Neuronal stem cell (in vitro differentiated cells): ENCODE results near the gene CELSR2.

ENCODE experiments used
- DNase-seq: peaks from one replicate; pipeline ENCODE4 v3.0.0-alpha.2; 2013; ENCODE audit warnings: low spot score
- H2AFZ ChIP-seq: one replicate; pipeline ENCODE4 v1.6.1; 2013; ENCODE audit warnings: mild to moderate bottlenecking, low read length, inconsistent platforms
- H2AK5ac ChIP-seq: 2 replicates; pipeline ENCODE4 v1.6.1; 2013; ENCODE audit warnings: low read depth, mild to moderate bottlenecking, inconsistent platforms, low read length, moderate library complexity, mixed read lengths
- H2BK120ac ChIP-seq: 2 replicates; pipeline ENCODE4 v1.6.1; 2013; ENCODE audit warnings: low read depth, mild to moderate bottlenecking, inconsistent platforms, low read length, moderate library complexity, mixed read lengths
- H2BK12ac ChIP-seq: one replicate; pipeline ENCODE4 v1.6.1; 2013; ENCODE audit warnings: low read length, inconsistent platforms
- H2BK15ac ChIP-seq: 2 replicates; pipeline ENCODE4 v1.6.1; 2013; ENCODE audit warnings: mild to moderate bottlenecking, low read length, inconsistent platforms, mixed read lengths
- H2BK5ac ChIP-seq: one replicate; pipeline ENCODE4 v1.6.1; 2013; ENCODE audit warnings: inconsistent platforms, mild to moderate bottlenecking, low read length, moderate library complexity
- H3K14ac ChIP-seq: one replicate; pipeline ENCODE4 v1.6.1; 2013; ENCODE audit warnings: low read length, inconsistent platforms
- H3K18ac ChIP-seq: 2 replicates; pipeline ENCODE4 v1.6.1; 2013; ENCODE audit warnings: low read length, inconsistent platforms
- H3K23ac ChIP-seq: 2 replicates; pipeline ENCODE4 v1.6.1; 2013; ENCODE audit warnings: low read depth, mild to moderate bottlenecking, mixed read lengths, low read length, inconsistent platforms; ENCODE audit not compliant: poor library complexity
- H3K27ac ChIP-seq: replicated peaks from 3 replicates; pipeline ENCODE4 v1.5.1; 2013; ENCODE audit warnings: low read length, inconsistent platforms
- H3K27me3 ChIP-seq, 3 experiments: 2 replicates each; pipeline ENCODE4 v1.6.1; 2013; ENCODE audit warnings: low read length in 3 of 3, mild to moderate bottlenecking in 2 of 3, inconsistent platforms in 1 of 3, low read depth in 1 of 3, mixed read lengths in 1 of 3, moderate library complexity in 1 of 3; ENCODE audit not compliant: control insufficient read depth in 3 of 3, insufficient read depth in 3 of 3
- H3K36me3 ChIP-seq, 2 donors: replicated peaks in 1 of 2; 2 replicates each; pipeline ENCODE4 v1.6.1; 2013; ENCODE audit warnings: low read length in 2 of 2; ENCODE audit not compliant: control insufficient read depth in 2 of 2, insufficient read depth in 2 of 2
- H3K4ac ChIP-seq: 2 replicates; pipeline ENCODE4 v1.6.1; 2013; ENCODE audit warnings: inconsistent platforms, mild to moderate bottlenecking, low read length, moderate library complexity
- H3K4me1 ChIP-seq, 2 donors: 1 replicate in 1 of 2; 2 replicates in 1 of 2; pipeline ENCODE4 v1.6.1; 2013; ENCODE audit warnings: low read length in 2 of 2, low read depth in 1 of 2; ENCODE audit not compliant: control insufficient read depth in 2 of 2, insufficient read depth in 1 of 2
- H3K4me2 ChIP-seq: one replicate; pipeline ENCODE4 v1.6.1; 2013; ENCODE audit warnings: mild to moderate bottlenecking, low read length, inconsistent platforms; ENCODE audit not compliant: insufficient read depth, poor library complexity, severe bottlenecking
- H3K4me3 ChIP-seq, 2 donors: 2 replicates each; pipeline ENCODE4 v1.5.1; 2013; ENCODE audit warnings: low read length in 2 of 2, mild to moderate bottlenecking in 2 of 2, inconsistent platforms in 1 of 2, moderate library complexity in 1 of 2
- H3K79me1 ChIP-seq: one replicate; pipeline ENCODE4 v1.6.1; 2013; ENCODE audit warnings: low read depth, mild to moderate bottlenecking, inconsistent platforms, low read length, moderate library complexity
- H3K9ac ChIP-seq: one replicate; pipeline ENCODE4 v1.6.1; 2013; ENCODE audit warnings: mild to moderate bottlenecking, low read depth, low read length, inconsistent platforms; ENCODE audit not compliant: poor library complexity
- H3K9me3 ChIP-seq, 2 donors: replicated peaks in 1 of 2; 2 replicates each; pipeline versions ENCODE3 to v1.6.1; 2013; ENCODE audit warnings: low read length in 2 of 2, mild to moderate bottlenecking in 2 of 2, inconsistent platforms in 1 of 2, low read depth in 1 of 2, mixed read lengths in 1 of 2, moderate library complexity in 1 of 2; ENCODE audit not compliant: control insufficient read depth in 2 of 2, insufficient read depth in 1 of 2
- H4K8ac ChIP-seq: one replicate; pipeline ENCODE4 v1.6.1; 2013; ENCODE audit warnings: low read depth, mild to moderate bottlenecking, inconsistent platforms, low read length, moderate library complexity
- H4K91ac ChIP-seq: one replicate; pipeline ENCODE4 v1.6.1; 2013; ENCODE audit warnings: low read length, low read depth, mild to moderate bottlenecking, inconsistent platforms; ENCODE audit not compliant: poor library complexity
- WGBS, 2 donors: extraction: QIAGEN DNeasy Blood & Tissue Kit; methylation state at CpG; one replicate each; pipeline ENCODE4 v1.1.7; 2013; ENCODE audit warnings: missing lambda C conversion rate in 2 of 2, mixed read lengths in 1 of 2; ENCODE audit not compliant: insufficient read length in 2 of 2, insufficient replicate concordance in 1 of 2; ENCODE audit errors: extremely low coverage in 2 of 2; 5-methylcytosine and 5-hydroxymethylcytosine counted together

The CELSR2 gene

GRCh38 chr1:109273570-109274288 lies 24.4 kb downstream of the CELSR2 start:
- H2BK15ac ChIP-seq, result no peak overlapping the region
- H3K14ac ChIP-seq, result no peak overlapping the region
- peaks cover 1 to 5% of the 10 kb centered on the region in 2 donors for H3K4me1 ChIP-seq
- no peak overlapping the region for H2BK120ac ChIP-seq
- no peak overlapping the region for H2AK5ac ChIP-seq
- no peak overlapping the region for H2BK5ac ChIP-seq
- no peak overlapping the region for H3K4ac ChIP-seq
- WGBS, 2 donors, result no CpG with 5 or more reads among the region's 30 CpGs
- no peak overlapping the region for H3K23ac ChIP-seq
- H2AFZ ChIP-seq, result no peak overlapping the region
- H3K9me3 ChIP-seq, result no peaks in the 10 kb centered on the region
- no peak overlapping the region for H3K27ac ChIP-seq
- no peak overlapping the region for H4K91ac ChIP-seq
- H3K18ac ChIP-seq, result no peak overlapping the region
- H3K4me3 ChIP-seq, result no peak overlapping the region
- H2BK12ac ChIP-seq, result no peak overlapping the region
- peaks cover 50 to 87% of the 10 kb centered on the region in 2 donors for H3K36me3 ChIP-seq
- no peak for DNase-seq
- no peaks in the 10 kb centered on the region for H3K27me3 ChIP-seq
- no peak overlapping the region for H3K4me2 ChIP-seq
- no peak overlapping the region for H4K8ac ChIP-seq
- no peak overlapping the region for H3K9ac ChIP-seq
- H3K79me1 ChIP-seq, result peaks cover 8% of the 10 kb centered on the region

- Histone ChIP-seq H2AK5ac (no peak overlapping the region), H3K4me3 (no peak overlapping the region), H3K23ac (no peak overlapping the region), H2BK5ac (no peak overlapping the region), H2AFZ (no peak overlapping the region), H4K8ac (no peak overlapping the region), H3K9ac (peak overlapping the region; percentile 63), H3K9me3 (no peaks in the 10 kb centered on the region), H2BK12ac (no peak overlapping the region), H2BK15ac (peak overlapping the region; percentile 12), H4K91ac (peak overlapping the region; percentile 44), H3K27ac (no peak overlapping the region), H3K4me2 (no peak overlapping the region), H3K4me1 (peaks cover 1 to 5% of the 10 kb centered on the region in 2 donors), H3K36me3 (peaks cover 43 to 85% of the 10 kb centered on the region in 2 donors), H3K4ac (no peak overlapping the region), H2BK120ac (no peak overlapping the region), H3K18ac (no peak overlapping the region), H3K14ac (no peak overlapping the region), H3K27me3 (no peaks in the 10 kb centered on the region), H3K79me1 (peaks cover 5% of the 10 kb centered on the region)
- WGBS, 2 donors, result no CpG with 5 or more reads among the region's 24 CpGs
- no peak for DNase-seq
Measured at GRCh38 chr1:109274533-109275476, 25.5 kb downstream of the CELSR2 start.

- Histone ChIP-seq H3K4me3 (no peak overlapping the region), H2AFZ (no peak overlapping the region), H3K4me1 (peaks cover 1 to 5% of the 10 kb centered on the region in 2 donors), H3K18ac (no peak overlapping the region), H4K8ac (no peak overlapping the region), H3K14ac (no peak overlapping the region), H3K4me2 (no peak overlapping the region), H3K9ac (no peak overlapping the region), H2BK120ac (no peak overlapping the region), H2BK5ac (no peak overlapping the region), H3K23ac (no peak overlapping the region), H3K4ac (no peak overlapping the region), H3K36me3 (peaks cover 42 to 85% of the 10 kb centered on the region in 2 donors), H3K9me3 (no peaks in the 10 kb centered on the region), H2BK12ac (no peak overlapping the region), H4K91ac (no peak overlapping the region), H3K27me3 (no peaks in the 10 kb centered on the region), H2AK5ac (no peak overlapping the region), H3K27ac (no peak overlapping the region), H2BK15ac (no peak overlapping the region), H3K79me1 (peaks cover 5% of the 10 kb centered on the region)
- no CpG with 5 or more reads among the region's 9 CpGs for WGBS, 2 donors
- no peak for DNase-seq
Measured at GRCh38 chr1:109275706-109276345, 26.5 kb downstream of the CELSR2 start.
